ENCODE measurements around the gene SNX2. TPM values are rescaled to one million over a fixed set of nuclear protein-coding genes. Genes with fewer than 3 reads are reported as not detected.

SNX2 gene
- total and polyA plus RNA-seq, 9 of the 15 experiments (the other 6 are each of a cell fraction or from before 2014, with no cell fraction given) = 35.2 to 86.0 (median 58.1) TPM

DNA sequence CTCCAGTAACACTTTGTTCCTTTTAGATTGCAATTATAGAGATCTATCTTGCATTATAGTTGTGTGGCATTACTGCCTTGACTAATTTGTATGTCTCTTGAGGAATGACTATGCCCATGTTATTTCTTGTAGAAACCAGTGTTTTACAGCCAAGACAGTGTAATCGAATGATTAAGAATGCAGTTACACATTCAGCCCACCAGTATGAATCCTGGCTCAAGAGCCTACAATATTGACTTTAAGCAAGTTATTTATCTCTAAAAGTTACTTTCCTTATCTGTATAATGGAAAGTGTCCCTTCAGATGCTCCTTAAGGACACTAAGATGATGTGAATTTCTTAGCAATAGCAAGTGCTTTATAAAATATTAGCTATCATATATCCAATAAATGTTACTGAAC lies 60.8 kb downstream of the SNX2 start (continued):
- TF ChIP-seq ZBTB40 (IDR thresholded peaks at IDR 0.05) (no peak), ZBTB40 (CRISPR knock-in tag; IDR thresholded peaks at IDR 0.05) (no peak), ZNF407 (IDR thresholded peaks at IDR 0.05; ENCODE audit: low read depth) (no peak), ATF6 (CRISPR knock-in tag; IDR thresholded peaks at IDR 0.05) (no peak)

Measured in K562 (cell line).